GM23248 (cell line): ENCODE data around the gene PPP1R12B.
"Not testable (repeated sequence)": the region's sequence is repeated elsewhere in the genome, so short reads cannot be mapped to it uniquely, and the experiment has no call there.

ENCODE experiments used
- EZH2 ChIP-seq: fragments of 200-600 bp; sonication (generic); IDR thresholded peaks from 2 replicates; pipeline ENCODE4 v1.6.1; 2018; ENCODE audit warnings: antibody characterized with exemption, mild to moderate bottlenecking; ENCODE audit not compliant: insufficient read depth, poor library complexity, severe bottlenecking
- EZH2phosphoT487 ChIP-seq: fragments of 200-600 bp; sonication (generic); IDR thresholded peaks from 2 replicates; pipeline ENCODE4 v1.6.1; 2018; ENCODE audit warnings: antibody characterized with exemption, moderate library complexity, mild to moderate bottlenecking, low read depth; ENCODE audit not compliant: insufficient read depth

GRCh38 chr1:202412421-202412820 lies 63.9 kb downstream of the PPP1R12B start:
- not testable (repeated sequence) for TF ChIP-seq EZH2phosphoT487, EZH2
